Natural killer cell (primary cell): Measurements from ENCODE around the gene SPATA20. TPM values are rescaled to one million over a fixed set of nuclear protein-coding genes. Genes with fewer than 3 reads are reported as not detected.

Experiments
- ATAC-seq, 3 donors: fragments of 150-1000 bp in 2 of 3; fragments of 200-7000 bp in 1 of 3; cut with Tn5 transposase; 1 replicate in 1 of 3; 2 replicates in 2 of 3; pipeline ENCODE4 v1.10.0; 2021; ENCODE audit warnings: mild to moderate bottlenecking in 2 of 3, moderate library complexity in 2 of 3
- DNase-seq, 2 donors: peaks; one replicate each; pipeline versions ENCODE4 v3.0.0 to v3.0.0-alpha.2; 2013 to 2021; ENCODE audit warnings: mixed read lengths in 1 of 2
- H3K27ac ChIP-seq: one replicate; pipeline ENCODE4 v1.5.1; 2013; ENCODE audit warnings: mild to moderate bottlenecking, low read length
- H3K27me3 ChIP-seq: one replicate; pipeline ENCODE4 v1.6.1; 2013; ENCODE audit warnings: low read length; ENCODE audit not compliant: control insufficient read depth, insufficient read depth
- H3K36me3 ChIP-seq: one replicate; pipeline ENCODE4 v1.6.1; 2013; ENCODE audit warnings: low read length; ENCODE audit not compliant: control insufficient read depth, insufficient read depth
- H3K4me1 ChIP-seq: one replicate; pipeline ENCODE4 v1.6.1; 2013; ENCODE audit warnings: low read length; ENCODE audit not compliant: control insufficient read depth, insufficient read depth
- H3K4me3 ChIP-seq: one replicate; pipeline ENCODE4 v1.5.1; 2013; ENCODE audit warnings: low read length
- H3K9me3 ChIP-seq: one replicate; pipeline ENCODE4 v1.6.1; 2013; ENCODE audit warnings: low read length; ENCODE audit not compliant: control insufficient read depth, insufficient read depth
- H3K27ac Mint-ChIP-seq, 2 donors: one replicate each; pipeline ENCODE4 v1.8.0; 2022; ENCODE audit warnings: mild to moderate bottlenecking in 2 of 2, mixed read lengths in 2 of 2, moderate library complexity in 1 of 2
- H3K27me3 Mint-ChIP-seq, 2 donors: one replicate each; pipeline ENCODE4 v1.8.0; 2022; ENCODE audit warnings: low read depth in 2 of 2, mixed read lengths in 2 of 2
- H3K36me3 Mint-ChIP-seq: one replicate; pipeline ENCODE4 v1.8.0; 2022; ENCODE audit warnings: mixed read lengths
- H3K4me1 Mint-ChIP-seq, 2 donors: one replicate each; pipeline ENCODE4 v1.8.0; 2022; ENCODE audit warnings: mixed read lengths in 2 of 2
- H3K4me3 Mint-ChIP-seq: one replicate; pipeline ENCODE4 v1.8.0; 2022; ENCODE audit warnings: mild to moderate bottlenecking, moderate library complexity, mixed read lengths
- H3K9me3 Mint-ChIP-seq, 2 donors: one replicate each; pipeline ENCODE4 v1.8.0; 2022; ENCODE audit warnings: mixed read lengths in 2 of 2
- CTCF ChIP-seq: fragments of 200-600 bp; IDR thresholded peaks from one replicate; pipeline ENCODE4 v1.8.0; 2022; ENCODE audit warnings: antibody characterized with exemption
- WGBS: methylation state at CpG from one replicate; pipeline ENCODE4 v1.1.7; 2013; ENCODE audit warnings: missing lambda C conversion rate; ENCODE audit not compliant: insufficient coverage; 5-methylcytosine and 5-hydroxymethylcytosine counted together
- intact Hi-C: fragments of 100-400 bp; cut with micrococcal nuclease; formaldehyde crosslinking; loops from one replicate; pipeline ENCODE4 v1.14.2; 2022
- total RNA-seq, 4 donors: library from RNA; stranded (reverse); fragments of 120-200 nt in 1 of 4; gene quantifications; one replicate each; pipeline versions ENCODE4 v1.2.3 to v1.2.4, GENCODE V29; 2013 to 2022

Gene SPATA20
- total RNA-seq, 3 donors from 2014 or later (not counting 1 experiment from before 2014, with no cell fraction given), result 30.7 to 45.5 (median 32.5) TPM

- peaks cover 10% of the 10 kb centered on the region for H3K4me1 ChIP-seq
- H3K4me3 ChIP-seq, result no peak overlapping the region
- no peak overlapping the region for H3K4me3 Mint-ChIP-seq
- H3K36me3 Mint-ChIP-seq, result no peaks in the 10 kb centered on the region
- H3K27me3 Mint-ChIP-seq, result peaks cover 45 to 51% of the 10 kb centered on the region in 2 donors
- H3K4me1 Mint-ChIP-seq, result no peaks in the 10 kb centered on the region
- 73% methylated on average over 6 of the region's 6 CpGs for WGBS
- no peak overlapping the region for H3K27ac Mint-ChIP-seq
- H3K27me3 ChIP-seq, result peaks cover 24% of the 10 kb centered on the region
- ATAC-seq (no peak), DNase-seq (no peak)
- H3K9me3 Mint-ChIP-seq, result no peaks in the 10 kb centered on the region
- intact Hi-C loops, result no loop called here
- no peaks in the 10 kb centered on the region for H3K9me3 ChIP-seq
- no peaks in the 10 kb centered on the region for H3K36me3 ChIP-seq
- no peak overlapping the region for H3K27ac ChIP-seq
- no peak for TF ChIP-seq CTCF
These were observed 15.4 kb upstream of the SPATA20 start for GRCh38 chr17:50531428-50532025.

DNA sequence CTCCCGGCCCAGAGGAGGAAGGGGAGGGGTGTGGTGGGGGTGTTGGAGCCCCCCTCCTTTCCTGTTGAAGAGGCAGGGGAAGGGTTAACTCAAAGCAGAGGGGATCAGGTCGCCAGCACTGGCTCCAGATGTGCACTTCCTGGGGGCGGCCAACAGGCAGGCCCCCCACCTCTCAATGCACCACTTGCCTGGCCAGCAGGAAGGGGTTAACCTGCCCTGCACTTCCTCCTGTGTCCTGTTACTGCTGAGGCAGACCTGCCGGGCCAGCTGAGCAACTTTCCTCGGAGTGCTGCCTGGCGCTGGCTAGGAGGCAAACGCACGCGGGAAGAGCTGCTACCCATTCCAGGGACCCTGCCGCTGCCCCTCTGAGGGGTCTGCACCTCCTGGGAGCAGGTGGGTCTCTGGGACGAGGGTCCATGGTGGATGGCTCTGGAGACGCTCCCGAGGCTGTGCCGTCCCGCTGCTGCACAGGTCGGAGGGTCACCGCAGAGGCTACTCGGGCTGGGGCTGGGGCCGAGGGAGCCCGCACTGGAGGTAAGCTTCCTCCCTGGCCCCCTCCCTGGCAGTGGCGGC is 14.4 kb upstream of the SPATA20 start, which contains the start of gene EPN3:
TSS of gene EPN3 (plus strand) at position 284 of the 573 bp plus-strand sequence. CDS start 3,822 bp downstream, outside the sequence.
- Histone ChIP-seq H3K4me1 (peaks cover 10% of the 10 kb centered on the region), H3K27ac (no peak within 1 kb of the TSS), H3K4me3 (no peak within 1 kb of the TSS), H3K36me3 (no peaks in the 10 kb centered on the region), H3K9me3 (no peaks in the 10 kb centered on the region), H3K27me3 (peaks cover 24% of the 10 kb centered on the region)
- DNase-seq (no peak), ATAC-seq (no peak)
- Mint-ChIP-seq H3K27me3 (peaks cover 45 to 53% of the 10 kb centered on the region in 2 donors), H3K36me3 (no peaks in the 10 kb centered on the region), H3K4me1 (no peaks in the 10 kb centered on the region), H3K4me3 (no peak within 1 kb of the TSS), H3K27ac (no peak within 1 kb of the TSS), H3K9me3 (no peaks in the 10 kb centered on the region)
- intact Hi-C loops, result no loop called here
- TF ChIP-seq CTCF, result no peak
- 4% methylated on average over 20 of the region's 21 CpGs for WGBS

DNA sequence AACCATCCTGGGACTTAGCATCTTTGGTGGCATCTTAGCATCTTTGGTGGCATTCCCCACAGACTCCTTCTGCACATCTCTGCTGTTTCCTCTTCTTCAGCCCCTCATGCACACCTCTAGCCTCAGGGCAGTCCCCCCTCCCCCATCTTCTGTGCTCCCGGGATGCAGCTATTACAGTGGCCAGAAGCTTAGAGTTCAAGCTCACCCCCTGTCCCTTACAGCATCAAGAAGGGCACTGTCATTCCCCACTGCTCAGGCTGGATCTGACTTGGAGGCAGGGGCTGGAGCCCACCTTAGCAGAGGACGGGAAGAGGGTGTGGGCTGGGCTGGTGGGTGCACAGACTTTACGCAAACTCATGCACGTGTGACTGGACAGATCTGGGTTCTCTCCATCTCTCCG is 13.8 kb upstream of the SPATA20 start:
- Mint-ChIP-seq H3K4me1 (no peaks in the 10 kb centered on the region), H3K27ac (no peak overlapping the region), H3K4me3 (no peak overlapping the region), H3K9me3 (no peaks in the 10 kb centered on the region), H3K27me3 (peaks cover 45 to 53% of the 10 kb centered on the region in 2 donors), H3K36me3 (no peaks in the 10 kb centered on the region)
- Histone ChIP-seq H3K4me1 (peaks cover 10% of the 10 kb centered on the region), H3K9me3 (no peaks in the 10 kb centered on the region), H3K27me3 (peaks cover 24% of the 10 kb centered on the region), H3K27ac (no peak overlapping the region), H3K36me3 (no peaks in the 10 kb centered on the region), H3K4me3 (no peak overlapping the region)
- TF ChIP-seq CTCF, result no peak
- WGBS, result 12% methylated on average over 5 of the region's 5 CpGs
- DNase-seq (no peak), ATAC-seq (no peak)
- intact Hi-C loops, result no loop called here
